ENCODE data around the gene CTSZ. TPM values are rescaled to one million over a fixed set of nuclear protein-coding genes. Genes with fewer than 3 reads are reported as not detected.
A peak's percentile ranks its signal among the peaks of the same experiment; 100 is the strongest.
"Not testable (repeated sequence)": the region's sequence is repeated elsewhere in the genome, so short reads cannot be mapped to it uniquely, and the experiment has no call there.

The CTSZ gene
- total and polyA plus RNA-seq, 2 donors (not counting 1 experiment from before 2014, with no cell fraction given), result 285 to 319 TPM

DNA sequence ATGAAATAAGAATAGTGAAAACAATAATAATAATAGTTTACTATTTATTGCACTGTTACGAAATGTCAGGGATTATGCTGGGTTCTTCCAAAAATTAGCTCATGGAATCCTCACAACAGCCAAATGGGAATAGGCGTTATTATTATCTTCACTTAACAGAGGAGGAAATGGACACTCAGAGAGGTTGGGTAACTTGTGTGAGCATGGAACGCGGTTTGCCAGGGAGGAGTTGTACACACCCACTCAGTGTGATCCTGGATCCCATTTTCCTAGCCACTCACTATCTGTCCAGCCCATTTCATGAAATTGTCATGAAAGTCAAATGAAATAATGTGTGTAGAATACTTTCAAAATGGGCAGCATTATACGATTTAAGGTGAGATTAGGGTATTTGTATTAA is 21.4 kb downstream of the CTSZ start:
- ChIA-PET POLR2A (no interaction called here), CTCF (interaction anchor here (2.0 kb wide), 1 partner anchor 8 kb away, joined by 5 read pairs; no protein-coding TSS in a partner anchor)
- Histone ChIP-seq H2AFZ (ENCODE audit: insufficient read depth, low read depth, low read length, poor library complexity, severe bottlenecking) (no peak overlapping the region), H3K27me3 (replicated peaks in 1 of 4; ENCODE audit: control extremely low read depth in 1 of 4, control insufficient read depth in 3 of 4, insufficient read depth in 4 of 4, low read length in 3 of 4) (no peaks in the 10 kb centered on the region), H3K9me3 (ENCODE audit: control extremely low read depth in 1 of 3, control insufficient read depth in 2 of 3, insufficient read depth in 1 of 3, low read length in 2 of 3) (no peaks in the 10 kb centered on the region), H3K79me2 (ENCODE audit: control insufficient read depth, insufficient read depth, low read length) (peaks cover 74% of the 10 kb centered on the region), H3K36me3 (replicated peaks in 1 of 2; ENCODE audit: control extremely low read depth in 1 of 2, control insufficient read depth in 1 of 2, extremely low read depth in 1 of 2, insufficient read depth in 2 of 2, low read length in 1 of 2) (peaks cover 0 to 52% of the 10 kb centered on the region in 2 experiments), H3K4me3 (ENCODE audit: control extremely low read depth in 1 of 5, extremely low read depth in 1 of 5, insufficient read depth in 1 of 5, low read depth in 2 of 5, low read length in 4 of 5) (no peak overlapping the region), H3K4me2 (replicated peaks; ENCODE audit: low read depth, low read length, poor library complexity, severe bottlenecking) (no peak overlapping the region), H3K27ac (ENCODE audit: low read length in 2 of 2) (no peak overlapping the region), H3K9ac (ENCODE audit: low read length) (no peak overlapping the region), H4K20me1 (ENCODE audit: control insufficient read depth, insufficient read depth, low read length, poor library complexity, severe bottlenecking) (peaks cover 27% of the 10 kb centered on the region), H3K4me1 (ENCODE audit: control insufficient read depth in 2 of 2, insufficient read depth in 2 of 2, low read length in 2 of 2) (peaks cover 20 to 34% of the 10 kb centered on the region in 2 donors)
- TF ChIP-seq EZH2 (IDR thresholded peaks at IDR 0.05; ENCODE audit: borderline replicate concordance, insufficient read depth, low read depth, low read length, poor library complexity, severe bottlenecking), result no peak
- TF ChIP-seq, protein P1, sequence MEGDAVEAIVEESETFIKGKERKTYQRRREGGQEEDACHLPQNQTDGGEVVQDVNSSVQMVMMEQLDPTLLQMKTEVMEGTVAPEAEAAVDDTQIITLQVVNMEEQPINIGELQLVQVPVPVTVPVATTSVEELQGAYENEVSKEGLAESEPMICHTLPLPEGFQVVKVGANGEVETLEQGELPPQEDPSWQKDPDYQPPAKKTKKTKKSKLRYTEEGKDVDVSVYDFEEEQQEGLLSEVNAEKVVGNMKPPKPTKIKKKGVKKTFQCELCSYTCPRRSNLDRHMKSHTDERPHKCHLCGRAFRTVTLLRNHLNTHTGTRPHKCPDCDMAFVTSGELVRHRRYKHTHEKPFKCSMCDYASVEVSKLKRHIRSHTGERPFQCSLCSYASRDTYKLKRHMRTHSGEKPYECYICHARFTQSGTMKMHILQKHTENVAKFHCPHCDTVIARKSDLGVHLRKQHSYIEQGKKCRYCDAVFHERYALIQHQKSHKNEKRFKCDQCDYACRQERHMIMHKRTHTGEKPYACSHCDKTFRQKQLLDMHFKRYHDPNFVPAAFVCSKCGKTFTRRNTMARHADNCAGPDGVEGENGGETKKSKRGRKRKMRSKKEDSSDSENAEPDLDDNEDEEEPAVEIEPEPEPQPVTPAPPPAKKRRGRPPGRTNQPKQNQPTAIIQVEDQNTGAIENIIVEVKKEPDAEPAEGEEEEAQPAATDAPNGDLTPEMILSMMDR (IDR thresholded peaks at IDR 0.05), result no peak
- Mint-ChIP-seq H3K4me3 (no peak overlapping the region), H3K27me3 (no peaks in the 10 kb centered on the region), H3K27ac (no peak overlapping the region), H3K4me1 (peaks cover 31% of the 10 kb centered on the region), H3K9me3 (ENCODE audit: insufficient read depth) (no peaks in the 10 kb centered on the region)
- ATAC-seq (ENCODE audit: low read depth) (no peak), DNase-seq (no peak)
- intact Hi-C loops (cut with micrococcal nuclease), result no loop called here
- WGBS (ENCODE audit: insufficient coverage), result 80% methylated on average over 1 of the region's 5 CpGs

DNA sequence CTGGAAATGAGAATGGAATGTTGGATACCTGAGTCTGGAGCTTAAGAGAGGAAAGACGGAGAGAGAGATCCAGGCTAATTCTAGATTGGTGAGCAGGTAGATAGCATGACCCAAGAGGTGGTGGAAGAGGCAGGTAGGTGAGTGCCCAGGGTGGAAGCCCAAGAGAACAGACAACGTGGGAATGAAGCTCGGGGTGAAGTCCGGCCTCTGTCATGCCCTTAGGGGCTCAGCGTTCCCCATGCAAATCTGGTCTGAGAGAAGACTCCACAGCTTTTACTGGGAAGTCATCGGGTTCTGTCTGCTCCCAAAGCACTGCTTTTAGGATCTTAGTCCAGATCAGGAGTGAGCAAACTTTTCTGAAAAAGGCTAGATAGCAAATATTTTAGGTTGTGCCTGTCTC is 22.4 kb downstream of the CTSZ start:
- peaks cover 20 to 39% of the 10 kb centered on the region in 2 donors for H3K4me1 ChIP-seq (ENCODE audit: control insufficient read depth in 2 of 2, insufficient read depth in 2 of 2, low read length in 2 of 2)
- CTCF ChIA-PET, result interaction anchor here (1.0 to 2.0 kb wide), 2 partner anchors 9 to 10 kb away, joined by 3 to 5 read pairs; no protein-coding TSS in a partner anchor
- TF ChIP-seq EZH2 (IDR thresholded peaks at IDR 0.05; ENCODE audit: borderline replicate concordance, insufficient read depth, low read depth, low read length, poor library complexity, severe bottlenecking), result no peak
- TF ChIP-seq, protein P1 (IDR thresholded peaks at IDR 0.05), result no peak
- Mint-ChIP-seq H3K9me3 (ENCODE audit: insufficient read depth) (no peaks in the 10 kb centered on the region), H3K4me1 (peaks cover 34% of the 10 kb centered on the region), H3K27me3 (no peaks in the 10 kb centered on the region), H3K27ac (peak overlapping the region; percentile 50), H3K4me3 (no peak overlapping the region)
- POLR2A ChIA-PET, result no interaction called here
- H3K79me2 ChIP-seq (ENCODE audit: control insufficient read depth, insufficient read depth, low read length), result peaks cover 75% of the 10 kb centered on the region
- H3K9me3 ChIP-seq (ENCODE audit: control extremely low read depth in 1 of 3, control insufficient read depth in 2 of 3, insufficient read depth in 1 of 3, low read length in 2 of 3), result no peaks in the 10 kb centered on the region
- H4K20me1 ChIP-seq (ENCODE audit: control insufficient read depth, insufficient read depth, low read length, poor library complexity, severe bottlenecking), result peaks cover 27% of the 10 kb centered on the region
- H2AFZ ChIP-seq (ENCODE audit: insufficient read depth, low read depth, low read length, poor library complexity, severe bottlenecking), result no peak overlapping the region
- H3K4me2 ChIP-seq (replicated peaks; ENCODE audit: low read depth, low read length, poor library complexity, severe bottlenecking), result no peak overlapping the region
- H3K36me3 ChIP-seq (replicated peaks in 1 of 2; ENCODE audit: control extremely low read depth in 1 of 2, control insufficient read depth in 1 of 2, extremely low read depth in 1 of 2, insufficient read depth in 2 of 2, low read length in 1 of 2), result peaks cover 0 to 44% of the 10 kb centered on the region in 2 experiments
- peak overlapping the region in 1 of 2 donors; percentile 37 for H3K27ac ChIP-seq (ENCODE audit: low read length in 2 of 2)
- intact Hi-C loops (cut with micrococcal nuclease), result no loop called here
- H3K4me3 ChIP-seq (ENCODE audit: control extremely low read depth in 1 of 5, extremely low read depth in 1 of 5, insufficient read depth in 1 of 5, low read depth in 2 of 5, low read length in 4 of 5), result no peak overlapping the region
- no peak for ATAC-seq (ENCODE audit: low read depth)
- 94% methylated on average over 6 of the region's 6 CpGs for WGBS (ENCODE audit: insufficient coverage)
- H3K27me3 ChIP-seq (replicated peaks in 1 of 4; ENCODE audit: control extremely low read depth in 1 of 4, control insufficient read depth in 3 of 4, insufficient read depth in 4 of 4, low read length in 3 of 4), result no peaks in the 10 kb centered on the region
- no peak overlapping the region for H3K9ac ChIP-seq (ENCODE audit: low read length)
- DNase-seq, result no peak

DNA sequence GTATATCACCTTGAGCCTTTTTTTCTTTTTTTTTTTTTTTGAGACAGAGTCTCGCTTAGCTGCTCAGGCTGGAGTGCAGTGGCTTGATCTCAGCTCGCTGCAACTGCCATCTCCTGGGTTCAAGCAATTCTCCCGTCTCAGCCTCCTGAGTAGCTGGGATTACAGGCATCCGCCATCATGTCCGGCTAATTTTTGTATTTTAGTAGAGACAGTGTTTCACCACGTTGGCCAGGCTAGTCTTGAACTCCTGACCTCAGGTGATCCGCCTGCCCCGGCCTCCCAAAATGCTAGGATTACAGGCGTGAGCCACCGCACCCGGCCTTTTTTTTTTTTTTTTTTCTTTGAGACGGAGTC is 24.0 kb downstream of the CTSZ start:
- peaks cover 27% of the 10 kb centered on the region for H4K20me1 ChIP-seq (ENCODE audit: control insufficient read depth, insufficient read depth, low read length, poor library complexity, severe bottlenecking)
- ATAC-seq (ENCODE audit: low read depth); H3K9me3 ChIP-seq (ENCODE audit: control extremely low read depth in 1 of 3, control insufficient read depth in 2 of 3, insufficient read depth in 1 of 3, low read length in 2 of 3); H3K4me3 Mint-ChIP-seq; intact Hi-C loops (cut with micrococcal nuclease); H3K27me3 Mint-ChIP-seq; H3K9ac ChIP-seq (ENCODE audit: low read length); H3K9me3 Mint-ChIP-seq (ENCODE audit: insufficient read depth); H2AFZ ChIP-seq (ENCODE audit: insufficient read depth, low read depth, low read length, poor library complexity, severe bottlenecking); H3K27ac Mint-ChIP-seq; H3K27ac ChIP-seq (ENCODE audit: low read length in 2 of 2); H3K4me3 ChIP-seq (ENCODE audit: control extremely low read depth in 1 of 5, extremely low read depth in 1 of 5, insufficient read depth in 1 of 5, low read depth in 2 of 5, low read length in 4 of 5); DNase-seq; H3K27me3 ChIP-seq (replicated peaks in 1 of 4; ENCODE audit: control extremely low read depth in 1 of 4, control insufficient read depth in 3 of 4, insufficient read depth in 4 of 4, low read length in 3 of 4): not testable (repeated sequence)
- WGBS (ENCODE audit: insufficient coverage), result 100% methylated on average over 6 of the region's 12 CpGs
- peaks cover 71% of the 10 kb centered on the region for H3K79me2 ChIP-seq (ENCODE audit: control insufficient read depth, insufficient read depth, low read length)
- H3K36me3 ChIP-seq (replicated peaks in 1 of 2; ENCODE audit: control extremely low read depth in 1 of 2, control insufficient read depth in 1 of 2, extremely low read depth in 1 of 2, insufficient read depth in 2 of 2, low read length in 1 of 2), result peaks cover 0 to 28% of the 10 kb centered on the region in 2 experiments
- H3K4me1 ChIP-seq (ENCODE audit: control insufficient read depth in 2 of 2, insufficient read depth in 2 of 2, low read length in 2 of 2), result peaks cover 24 to 49% of the 10 kb centered on the region in 2 donors
- ChIA-PET CTCF (interaction anchor here (0.7 to 2.2 kb wide), 4 partner anchors 9 to 203 kb away, joined by 3 to 7 read pairs (median 5); no protein-coding TSS in a partner anchor), POLR2A (interaction anchor here (0.6 to 1.5 kb wide), 3 partner anchors 12 to 49 kb away, joined by 3 to 7 read pairs (median 5); partner anchors contain the start of gene ATP5F1E)
- H3K4me2 ChIP-seq (replicated peaks; ENCODE audit: low read depth, low read length, poor library complexity, severe bottlenecking), result peak overlapping the region; percentile 91
- peaks cover 46% of the 10 kb centered on the region for H3K4me1 Mint-ChIP-seq
